Small intestine (tissue), 7 donors: ENCODE measurements around the gene ENTPD2. TPM values are rescaled to one million over a fixed set of nuclear protein-coding genes. Genes with fewer than 3 reads are reported as not detected.

ENCODE experiments used
- DNase-seq, 2 donors: peaks; one replicate each; pipeline versions ENCODE4 v3.0.0 to v3.0.0-alpha.2; 2013
- FAIRE-seq: peaks from 2 replicates; lab custom pipeline; 2012; peaks lifted over from hg19 to GRCh38; lab: Jason Lieb, UNC
- H3K27ac ChIP-seq, 3 donors: one replicate each; pipeline ENCODE4 v1.5.1; 2013; ENCODE audit warnings: low read length in 2 of 3, mild to moderate bottlenecking in 2 of 3, control low read depth in 1 of 3, inconsistent platforms in 1 of 3, low read depth in 1 of 3, moderate library complexity in 1 of 3
- H3K27me3 ChIP-seq, 3 donors: one replicate each; pipeline ENCODE4 v1.6.1; 2013; ENCODE audit warnings: low read length in 3 of 3, inconsistent platforms in 1 of 3; ENCODE audit not compliant: control insufficient read depth in 3 of 3, insufficient read depth in 3 of 3
- H3K36me3 ChIP-seq, 3 donors: one replicate each; pipeline ENCODE4 v1.6.1; 2013; ENCODE audit warnings: low read length in 3 of 3, inconsistent platforms in 1 of 3, low read depth in 1 of 3, mild to moderate bottlenecking in 1 of 3, moderate library complexity in 1 of 3; ENCODE audit not compliant: control insufficient read depth in 3 of 3, insufficient read depth in 2 of 3
- H3K4me1 ChIP-seq, 3 donors: one replicate each; pipeline ENCODE4 v1.6.1; 2013; ENCODE audit warnings: low read length in 2 of 3, inconsistent platforms in 1 of 3, low read depth in 1 of 3, mild to moderate bottlenecking in 1 of 3, moderate library complexity in 1 of 3; ENCODE audit not compliant: control insufficient read depth in 3 of 3, insufficient read depth in 2 of 3
- H3K4me3 ChIP-seq, 3 donors: one replicate each; pipeline ENCODE4 v1.5.1; 2013; ENCODE audit warnings: low read length in 3 of 3, control low read depth in 1 of 3, inconsistent platforms in 1 of 3, low read depth in 1 of 3, mild to moderate bottlenecking in 1 of 3, moderate library complexity in 1 of 3
- H3K9me3 ChIP-seq, 2 donors: one replicate each; pipeline ENCODE4 v1.6.1; 2013; ENCODE audit warnings: low read depth in 1 of 2, low read length in 1 of 2; ENCODE audit not compliant: control insufficient read depth in 2 of 2, insufficient read depth in 1 of 2
- WGBS, 3 donors: extraction: QIAGEN DNeasy Blood & Tissue Kit; methylation state at CpG; one replicate each; pipeline ENCODE4 v1.1.7; 2013; 5-methylcytosine and 5-hydroxymethylcytosine counted together
- polyA plus RNA-seq, 4 donors: library from polyadenylated mRNA; stranded (reverse) in 3 of 4; unstranded in 1 of 4; fragments of 200-250 nt in 3 of 4; fragments of 120-200 nt in 1 of 4; gene quantifications; one replicate each; pipeline versions ENCODE4 v1.2.1 to v1.2.3, GENCODE V29; 2013
- donor health status: healthy with polysubstance abuse.
- donor health status: control.
- donor health status: control.
- donor health status: Bipolar disorder and iron deficiency.
- donor health status: healthy.

ENTPD2 gene
- polyA plus RNA-seq, 4 donors = 5.5 to 16.5 (median 8.3) TPM

- WGBS, 3 donors = 0 to 1% (median 0%) methylated on average over 27 to 57 of the region's 57 CpGs
- peak within 1 kb of the TSS; percentile 43 to 55 (median 46) for H3K4me3 ChIP-seq
- peaks cover 0 to 24% (median 2%) of the 10 kb centered on the region in 3 donors for H3K4me1 ChIP-seq
- peaks cover 0 to 73% (median 12%) of the 10 kb centered on the region in 3 donors for H3K27me3 ChIP-seq
- H3K36me3 ChIP-seq = peaks cover 0 to 3% (median 0%) of the 10 kb centered on the region in 3 donors
- no peaks in the 10 kb centered on the region for H3K9me3 ChIP-seq
- H3K27ac ChIP-seq = peak within 1 kb of the TSS in 2 of 3 donors; percentile 52 to 68
- DNase-seq (peak; percentile 68 to 87), FAIRE-seq (no peak)
Observed at GRCh38 chr9:137046088-137046787, 7.6 kb downstream of the ENTPD2 start, which contains the start of gene NPDC1. Gene NPDC1 (minus strand): TSS chr9:137046177. CDS start chr9:137045989, 188 bp downstream.

- FAIRE-seq (no peak), DNase-seq (peak in 1 of 2 donors; percentile 61)
- peak overlapping the region; percentile 43 to 55 (median 46) for H3K4me3 ChIP-seq
- H3K9me3 ChIP-seq = no peaks in the 10 kb centered on the region
- H3K27me3 ChIP-seq = peaks cover 0 to 66% (median 12%) of the 10 kb centered on the region in 3 donors
- WGBS, 3 donors = 2 to 4% (median 3%) methylated on average over 72 to 96 of the region's 96 CpGs
- H3K4me1 ChIP-seq = peaks cover 0 to 24% (median 2%) of the 10 kb centered on the region in 3 donors
- H3K36me3 ChIP-seq = peaks cover 0 to 3% (median 0%) of the 10 kb centered on the region in 3 donors
- H3K27ac ChIP-seq = no peak overlapping the region
Observed at GRCh38 chr9:137045294-137046087, 8.4 kb downstream of the ENTPD2 start.

- DNase-seq = no peak
- peaks cover 0 to 24% (median 2%) of the 10 kb centered on the region in 3 donors for H3K4me1 ChIP-seq
- no peak for FAIRE-seq
- H3K27me3 ChIP-seq = peaks cover 0 to 58% (median 6%) of the 10 kb centered on the region in 3 donors
- H3K36me3 ChIP-seq = peaks cover 0 to 9% (median 0%) of the 10 kb centered on the region in 3 donors
- H3K4me3 ChIP-seq = peak overlapping the region; percentile 29 to 55 (median 46)
- no peaks in the 10 kb centered on the region for H3K9me3 ChIP-seq
- WGBS, 3 donors = 9 to 33% (median 19%) methylated on average over 18 of the region's 18 CpGs
- H3K27ac ChIP-seq = peak overlapping the region in 1 of 3 donors; percentile 55
Observed at GRCh38 chr9:137044502-137045177, 9.2 kb downstream of the ENTPD2 start.

- H3K4me1 ChIP-seq = peaks cover 0 to 24% (median 2%) of the 10 kb centered on the region in 3 donors
- peaks cover 0 to 52% (median 3%) of the 10 kb centered on the region in 3 donors for H3K27me3 ChIP-seq
- no peaks in the 10 kb centered on the region for H3K9me3 ChIP-seq
- H3K4me3 ChIP-seq = no peak overlapping the region
- peaks cover 0 to 15% (median 0%) of the 10 kb centered on the region in 3 donors for H3K36me3 ChIP-seq
- WGBS, 3 donors = 8 to 51% (median 23%) methylated on average over 11 to 12 of the region's 12 CpGs
- H3K27ac ChIP-seq = peak overlapping the region in 1 of 3 donors; percentile 55
- FAIRE-seq (no peak), DNase-seq (no peak)
Observed at GRCh38 chr9:137044037-137044436, 9.8 kb downstream of the ENTPD2 start.

GRCh38 chr9:137042751-137043727 is 10.8 kb downstream of the ENTPD2 start:
- FAIRE-seq (no peak), DNase-seq (peak in 1 of 2 donors; percentile 84)
- H3K36me3 ChIP-seq = peaks cover 0 to 20% (median 0%) of the 10 kb centered on the region in 3 donors
- H3K27ac ChIP-seq = peak overlapping the region in 1 of 3 donors; percentile 55
- peaks cover 0 to 24% (median 2%) of the 10 kb centered on the region in 3 donors for H3K4me1 ChIP-seq
- WGBS, 3 donors = 30 to 64% (median 55%) methylated on average over 29 to 36 of the region's 36 CpGs
- H3K27me3 ChIP-seq = peaks cover 0 to 43% (median 3%) of the 10 kb centered on the region in 3 donors
- no peak overlapping the region for H3K4me3 ChIP-seq
- H3K9me3 ChIP-seq = no peaks in the 10 kb centered on the region

GRCh38 chr9:137041124-137041523 is 12.7 kb downstream of the ENTPD2 start:
- Histone ChIP-seq H3K27me3 (peaks cover 0 to 24% (median 0%) of the 10 kb centered on the region in 3 donors), H3K36me3 (peaks cover 0 to 22% (median 0%) of the 10 kb centered on the region in 3 donors), H3K27ac (no peak overlapping the region), H3K4me1 (peaks cover 0 to 20% (median 0%) of the 10 kb centered on the region in 3 donors), H3K9me3 (no peaks in the 10 kb centered on the region), H3K4me3 (no peak overlapping the region)
- WGBS, 3 donors = 63 to 73% (median 71%) methylated on average over 16 of the region's 16 CpGs
- no peak for FAIRE-seq
- DNase-seq = no peak

- Histone ChIP-seq H3K9me3 (no peaks in the 10 kb centered on the region), H3K27me3 (peaks cover 0 to 21% (median 0%) of the 10 kb centered on the region in 3 donors), H3K27ac (no peak overlapping the region), H3K4me3 (no peak overlapping the region), H3K4me1 (peaks cover 0 to 21% (median 0%) of the 10 kb centered on the region in 3 donors), H3K36me3 (peaks cover 0 to 22% (median 0%) of the 10 kb centered on the region in 3 donors)
- DNase-seq = no peak
- FAIRE-seq = no peak
- 85 to 91% (median 87%) methylated on average over 16 to 23 of the region's 23 CpGs for WGBS, 3 donors
Observed at GRCh38 chr9:137040568-137040967, 13.3 kb downstream of the ENTPD2 start.
